ENCODE measurements around the gene DDX54. TPM values are rescaled to one million over a fixed set of nuclear protein-coding genes. Genes with fewer than 3 reads are reported as not detected.

Gene DDX54
- total RNA-seq, 1 donor = 33.7 TPM

GRCh38 chr12:113136128-113136989, 48.9 kb downstream of the DDX54 start:
- DNase-seq (ENCODE audit: low read depth) = no peak
- no peak overlapping the region for H3K4me3 ChIP-seq (ENCODE audit: low read depth, low read length)
- TF ChIP-seq, protein P1, sequence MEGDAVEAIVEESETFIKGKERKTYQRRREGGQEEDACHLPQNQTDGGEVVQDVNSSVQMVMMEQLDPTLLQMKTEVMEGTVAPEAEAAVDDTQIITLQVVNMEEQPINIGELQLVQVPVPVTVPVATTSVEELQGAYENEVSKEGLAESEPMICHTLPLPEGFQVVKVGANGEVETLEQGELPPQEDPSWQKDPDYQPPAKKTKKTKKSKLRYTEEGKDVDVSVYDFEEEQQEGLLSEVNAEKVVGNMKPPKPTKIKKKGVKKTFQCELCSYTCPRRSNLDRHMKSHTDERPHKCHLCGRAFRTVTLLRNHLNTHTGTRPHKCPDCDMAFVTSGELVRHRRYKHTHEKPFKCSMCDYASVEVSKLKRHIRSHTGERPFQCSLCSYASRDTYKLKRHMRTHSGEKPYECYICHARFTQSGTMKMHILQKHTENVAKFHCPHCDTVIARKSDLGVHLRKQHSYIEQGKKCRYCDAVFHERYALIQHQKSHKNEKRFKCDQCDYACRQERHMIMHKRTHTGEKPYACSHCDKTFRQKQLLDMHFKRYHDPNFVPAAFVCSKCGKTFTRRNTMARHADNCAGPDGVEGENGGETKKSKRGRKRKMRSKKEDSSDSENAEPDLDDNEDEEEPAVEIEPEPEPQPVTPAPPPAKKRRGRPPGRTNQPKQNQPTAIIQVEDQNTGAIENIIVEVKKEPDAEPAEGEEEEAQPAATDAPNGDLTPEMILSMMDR (IDR thresholded peaks at IDR 0.05; ENCODE audit: insufficient read depth, low read depth, low read length) = no peak

- H3K4me3 ChIP-seq (ENCODE audit: low read depth, low read length) = no peak within 1 kb of the TSS
- no peak for DNase-seq (ENCODE audit: low read depth)
- TF ChIP-seq, protein P1 (IDR thresholded peaks at IDR 0.05; ENCODE audit: insufficient read depth, low read depth, low read length) = no peak
These were observed 49.8 kb downstream of the DDX54 start, which contains the start of gene RASAL1 for GRCh38 chr12:113135178-113136127. RASAL1 (minus strand) TSS chr12:113135761; CDS start chr12:113135462, 299 bp downstream.

DNA sequence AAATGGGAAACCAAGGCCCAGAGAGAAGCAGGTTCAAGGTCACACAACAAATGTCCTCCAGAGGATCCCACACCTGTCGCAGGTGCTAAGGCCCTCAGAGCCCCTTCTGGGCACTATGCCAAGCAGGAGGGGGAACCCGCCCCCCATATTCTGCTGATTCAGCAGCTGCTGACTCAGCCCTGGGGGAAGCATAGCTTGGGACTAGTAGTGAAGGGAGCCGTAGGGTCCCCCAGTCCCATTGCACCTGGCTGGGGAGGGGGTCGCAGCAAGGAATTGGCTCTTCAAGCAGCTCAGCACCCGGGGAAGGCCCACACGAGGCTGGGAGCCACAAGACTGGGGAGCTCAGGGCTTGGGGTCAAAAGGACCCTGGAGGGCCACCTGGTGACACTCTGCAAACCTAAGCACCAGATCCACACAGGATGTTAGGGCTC, 50.7 kb downstream of the DDX54 start:
- DNase-seq (ENCODE audit: low read depth) = no peak
- TF ChIP-seq, protein P1 (IDR thresholded peaks at IDR 0.05; ENCODE audit: insufficient read depth, low read depth, low read length) = no peak
- no peak overlapping the region for H3K4me3 ChIP-seq (ENCODE audit: low read depth, low read length)

GRCh38 chr12:113134071-113134470, 51.2 kb downstream of the DDX54 start:
- H3K4me3 ChIP-seq (ENCODE audit: low read depth, low read length) = no peak overlapping the region
- no peak for DNase-seq (ENCODE audit: low read depth)
- TF ChIP-seq, protein P1 (IDR thresholded peaks at IDR 0.05; ENCODE audit: insufficient read depth, low read depth, low read length) = no peak

DNA sequence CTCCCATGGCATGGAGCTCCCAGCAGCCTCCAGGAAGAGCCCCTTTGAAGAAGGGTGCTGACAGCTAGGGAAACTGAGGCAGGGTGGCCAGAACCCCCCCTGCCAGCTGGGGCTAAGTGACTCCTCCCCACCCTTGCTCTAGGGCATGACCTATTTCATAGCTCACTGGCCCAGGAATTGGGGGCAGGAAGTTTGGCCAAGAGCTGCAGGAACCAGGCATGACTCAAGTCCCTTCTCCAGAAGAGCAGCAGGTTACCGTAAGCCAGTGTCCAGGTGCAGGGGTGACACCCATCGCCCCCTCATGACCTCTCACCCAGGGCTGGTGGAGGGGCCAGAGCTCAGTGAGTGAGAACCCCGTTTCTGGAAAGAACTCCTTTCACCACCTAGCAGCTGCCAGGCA, 51.6 kb downstream of the DDX54 start:
- DNase-seq (ENCODE audit: low read depth) = no peak

DNA sequence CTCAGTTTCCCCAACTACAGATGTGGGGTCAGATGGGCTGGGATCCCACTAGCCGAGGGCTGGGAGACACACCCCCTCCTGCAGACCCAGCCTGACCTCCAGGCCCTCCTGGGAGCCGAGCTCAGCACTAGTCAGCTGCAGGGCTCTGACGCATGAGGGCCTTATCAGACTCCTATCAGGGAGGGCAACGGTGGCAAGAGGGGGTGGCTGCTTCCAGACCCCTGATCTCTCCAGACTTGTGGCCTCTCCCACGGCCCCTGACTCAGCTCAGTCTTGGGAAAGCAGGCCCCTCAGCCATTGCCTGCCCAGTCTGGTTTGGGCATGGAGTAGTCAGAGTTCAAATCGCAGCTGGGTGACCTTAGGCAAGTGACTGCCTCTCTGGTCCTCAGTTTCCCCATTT, 52.2 kb downstream of the DDX54 start:
- no peak for DNase-seq (ENCODE audit: low read depth)
- no peak overlapping the region for H3K4me3 ChIP-seq (ENCODE audit: low read depth, low read length)

More for the DNA sequence above, 51.6 kb downstream of the DDX54 start:
- H3K4me3 ChIP-seq (ENCODE audit: low read depth, low read length) = no peak overlapping the region
- TF ChIP-seq, protein P1 (IDR thresholded peaks at IDR 0.05; ENCODE audit: insufficient read depth, low read depth, low read length) = no peak

More for the DNA sequence above, 52.2 kb downstream of the DDX54 start:
- TF ChIP-seq, protein P1 (IDR thresholded peaks at IDR 0.05; ENCODE audit: insufficient read depth, low read depth, low read length) = no peak

All from fibroblast of villous mesenchyme (primary cell).